GM12878 (cell line): Measurements from ENCODE around the gene CMTM4. TPM values are rescaled to one million over a fixed set of nuclear protein-coding genes. Genes with fewer than 3 reads are reported as not detected.

Experiments used
- ATAC-seq: fragments of 200-7000 bp; cut with Tn5 transposase; 3 replicates; pipeline ENCODE4 v1.9.1; 2020; ENCODE audit warnings: mild to moderate bottlenecking, moderate library complexity
- BruUV-seq: library from RNA; stranded (reverse); fragments of 400-500 nt; replicated peaks from 2 replicates; lab custom pipeline; 2021; lab: Mats Ljungman, UMichigan
- CTCF ChIA-PET: fragments of 300-600 bp; sonication (Branson Sonifier 250); formaldehyde crosslinking; extraction: SDS; loops from one replicate; lab custom pipeline; 2021; ENCODE audit warnings: inconsistent platforms; lab: Yijun Ruan, JAX
- POLR2A ChIA-PET: fragments of 350-600 bp; formaldehyde crosslinking; extraction: SDS; loops from one replicate; lab custom pipeline; 2021; ENCODE audit warnings: inconsistent platforms; lab: Charles Lee
- RAD21 ChIA-PET: fragments of 300-600 bp; sonication (Branson Sonifier 250); formaldehyde crosslinking; loops from one replicate; lab custom pipeline; 2023; ENCODE audit warnings: antibody characterized with exemption; ENCODE audit not compliant: unreplicated experiment; lab: Charles Lee
- SMC1A ChIA-PET: fragments of 300-600 bp; sonication (Branson Sonifier 250); formaldehyde crosslinking; loops from one replicate; lab custom pipeline; 2023; ENCODE audit not compliant: unreplicated experiment, uncharacterized antibody; lab: Charles Lee
- DNase-seq: peaks from one replicate; pipeline ENCODE4 v3.0.0-alpha.2; 2011; ENCODE audit warnings: low read depth, low spot score
- FAIRE-seq: peaks from 3 replicates; lab custom pipeline; 2011; peaks lifted over from hg19 to GRCh38; lab: Jason Lieb, UNC
- H2AFZ ChIP-seq: 2 replicates; pipeline ENCODE4 v1.6.0; 2011; ENCODE audit warnings: low read depth, low read length, control low read depth; ENCODE audit not compliant: control insufficient read depth
- H3K27ac ChIP-seq: 2 replicates; pipeline ENCODE4 v1.5.1; 2011; ENCODE audit warnings: control low read depth; ENCODE audit not compliant: control insufficient read depth, insufficient read depth
- H3K27me3 ChIP-seq, 2 experiments: replicated peaks in 1 of 2; 2 replicates each; pipeline versions ENCODE4 v1.6.0 to v1.6.1; 2011; ENCODE audit warnings: low read length in 1 of 2; ENCODE audit not compliant: control insufficient read depth in 2 of 2, insufficient read depth in 2 of 2
- H3K36me3 ChIP-seq, 2 experiments: 2 replicates each; pipeline ENCODE4 v1.5.1; 2011; ENCODE audit warnings: low read length in 1 of 2; ENCODE audit not compliant: control insufficient read depth in 2 of 2, insufficient read depth in 2 of 2
- H3K4me1 ChIP-seq: 2 replicates; pipeline ENCODE4 v1.6.1; 2011; ENCODE audit warnings: mild to moderate bottlenecking, low read length, moderate library complexity, mixed read lengths; ENCODE audit not compliant: control insufficient read depth, insufficient read depth
- H3K4me2 ChIP-seq: 2 replicates; pipeline ENCODE4 v1.6.0; 2011; ENCODE audit warnings: control low read depth; ENCODE audit not compliant: control insufficient read depth, insufficient read depth
- H3K4me3 ChIP-seq: fragments of 200-600 bp; sonication (generic); 2 replicates; pipeline ENCODE4 v1.5.1; 2016
- H3K79me2 ChIP-seq: 2 replicates; pipeline ENCODE4 v1.6.0; 2011; ENCODE audit warnings: low read length; ENCODE audit not compliant: control insufficient read depth, insufficient read depth
- H3K9ac ChIP-seq: 2 replicates; pipeline ENCODE4 v1.8.0; 2011; ENCODE audit warnings: low read length, control low read depth, mixed read lengths; ENCODE audit not compliant: control insufficient read depth, insufficient read depth
- H3K9me3 ChIP-seq: replicated peaks from 3 replicates; pipeline ENCODE4 v1.5.1; 2011; ENCODE audit warnings: mild to moderate bottlenecking, low read length; ENCODE audit not compliant: control insufficient read depth, insufficient read depth
- H4K20me1 ChIP-seq: 2 replicates; pipeline ENCODE4 v1.6.0; 2011; ENCODE audit not compliant: control insufficient read depth, insufficient read depth
- FOS ChIP-seq: IDR thresholded peaks from 3 replicates; pipeline ENCODE4 v1.6.1; 2011; ENCODE audit warnings: borderline replicate concordance; ENCODE audit not compliant: insufficient read length; ENCODE audit errors: extremely low read depth
- NR2F1 ChIP-seq: fragments of 450-650 bp; conservative IDR thresholded peaks from 2 replicates; pipeline ENCODE4 v1.6.1; 2017; ENCODE audit warnings: mild to moderate bottlenecking
- SIN3A ChIP-seq: IDR thresholded peaks from 2 replicates; pipeline ENCODE4 v1.6.1; 2012; ENCODE audit warnings: low read depth, low read length, improper control_type of control experiment
- STAT3 ChIP-seq: IDR thresholded peaks from 2 replicates; pipeline ENCODE4 v1.6.1; 2011; ENCODE audit warnings: low read depth, low read length, improper control_type of control experiment
- TCF3 ChIP-seq: IDR thresholded peaks from 2 replicates; pipeline ENCODE4 v1.6.1; 2012; ENCODE audit warnings: low read depth, mild to moderate bottlenecking, low read length, borderline replicate concordance; ENCODE audit not compliant: insufficient read depth
- WGBS: methylation state at CpG from one replicate; pipeline ENCODE4 v1.1.6; 2016; ENCODE audit warnings: low lambda C conversion rate; ENCODE audit not compliant: insufficient replicate concordance, insufficient coverage; ENCODE audit errors: missing lambda C conversion rate; 5-methylcytosine and 5-hydroxymethylcytosine counted together
- in situ Hi-C: fragments of 300-500 bp; cut with MboI; formaldehyde crosslinking; loops from 9 replicates; pipeline ENCODE4 v1.14.3; 2018; ENCODE audit warnings: mixed read lengths
- intact Hi-C: fragments of 100-400 bp; cut with micrococcal nuclease; formaldehyde crosslinking; loops from one replicate; pipeline ENCODE4 v1.14.2; 2022; ENCODE audit not compliant: unreplicated experiment
- polyA plus RNA-seq, 11 experiments: library from polyadenylated mRNA; depleted of rRNA in 4 of 11; unstranded in 6 of 11; stranded (reverse) in 5 of 11; fragments of >200 nt; fragmentation: Nextera tagmentation in 4 of 11; fragmentation: Illumina TruSeq in 1 of 11; extraction: Ambion mirVana in 4 of 11; extraction: Trizol in 1 of 11; gene quantifications; 1 replicate in 1 of 11; 2 replicates in 10 of 11; pipeline versions ENCODE4 v1.2.1 to v1.2.3, GENCODE V29; 2011 to 2016; ENCODE audit warnings: inconsistent platforms in 2 of 11, missing spikeins in 2 of 11, low read depth in 1 of 11
- total RNA-seq, 4 experiments: library from RNA; depleted of rRNA in 3 of 4; stranded (reverse); fragments of >200 nt in 3 of 4; fragmentation: Illumina TruSeq in 1 of 4; extraction: Trizol in 1 of 4; gene quantifications; 2 replicates each; pipeline versions ENCODE4 v1.2.1 to v1.2.3, GENCODE V29; 2013 to 2021
- TF ChIP-seq, protein P1 (sequence below): fragments of 450-650 bp; IDR thresholded peaks from 2 replicates; pipeline ENCODE4 v1.6.1; 2018; ENCODE audit warnings: mild to moderate bottlenecking, low read depth, moderate library complexity; ENCODE audit not compliant: partially characterized antibody

CMTM4 gene
- total and polyA plus RNA-seq, 10 of the 15 experiments (the other 5 are each of a cell fraction or from before 2014, with no cell fraction given), result 0.02 to 0.43 (median 0.15) TPM; not detected in 2

GRCh38 chr16:66622863-66623262 lies 73.7 kb downstream of the CMTM4 start (continued):
- TF ChIP-seq FOS (no peak), STAT3 (no peak)
- TF ChIP-seq, all 136 proteins: peak for 0

DNA sequence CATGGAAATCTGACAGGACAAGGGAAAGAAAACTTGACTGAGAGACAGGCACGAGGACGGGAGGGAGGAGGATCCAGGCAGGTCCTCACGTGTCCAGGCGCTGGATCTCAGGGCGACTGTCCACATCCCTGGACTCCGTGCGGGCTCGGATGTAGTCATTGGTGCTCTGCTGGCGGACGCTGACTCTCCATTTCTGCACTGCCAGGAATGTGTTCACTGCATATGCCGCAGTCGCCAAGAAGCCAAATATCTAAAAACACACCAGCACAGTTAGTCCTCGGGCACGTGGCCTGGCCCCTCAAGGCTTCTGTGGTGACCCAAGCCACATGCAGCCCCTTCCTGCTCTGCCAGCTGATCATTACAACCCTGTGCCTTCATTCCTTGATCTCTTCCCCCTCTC lies 74.6 kb downstream of the CMTM4 start:
- WGBS, result 53% methylated on average over 14 of the region's 14 CpGs
- in situ Hi-C loops, result no loop called here
- no peak overlapping the region for H3K4me3 ChIP-seq
- ChIA-PET CTCF (no interaction called here), POLR2A (no interaction called here), SMC1A (no interaction called here), RAD21 (interaction anchor here (0.5 kb wide), 1 partner anchor 215 kb away, joined by 3 read pairs; no protein-coding TSS in a partner anchor)
- H3K36me3 ChIP-seq, result no peaks in the 10 kb centered on the region
- intact Hi-C loops, result no loop called here
- DNase-seq, result no peak
- H2AFZ ChIP-seq, result no peak overlapping the region
- H3K9me3 ChIP-seq, result no peaks in the 10 kb centered on the region
- no peak overlapping the region for H3K27ac ChIP-seq
- no peak for ATAC-seq
- H3K27me3 ChIP-seq, result peaks cover 0 to 4% of the 10 kb centered on the region in 2 experiments; a peak in 2 of 4 replicates
- no peak overlapping the region for H3K9ac ChIP-seq
- no peaks in the 10 kb centered on the region for H3K79me2 ChIP-seq
- H3K4me2 ChIP-seq, result no peak overlapping the region
- TF ChIP-seq, protein P1, sequence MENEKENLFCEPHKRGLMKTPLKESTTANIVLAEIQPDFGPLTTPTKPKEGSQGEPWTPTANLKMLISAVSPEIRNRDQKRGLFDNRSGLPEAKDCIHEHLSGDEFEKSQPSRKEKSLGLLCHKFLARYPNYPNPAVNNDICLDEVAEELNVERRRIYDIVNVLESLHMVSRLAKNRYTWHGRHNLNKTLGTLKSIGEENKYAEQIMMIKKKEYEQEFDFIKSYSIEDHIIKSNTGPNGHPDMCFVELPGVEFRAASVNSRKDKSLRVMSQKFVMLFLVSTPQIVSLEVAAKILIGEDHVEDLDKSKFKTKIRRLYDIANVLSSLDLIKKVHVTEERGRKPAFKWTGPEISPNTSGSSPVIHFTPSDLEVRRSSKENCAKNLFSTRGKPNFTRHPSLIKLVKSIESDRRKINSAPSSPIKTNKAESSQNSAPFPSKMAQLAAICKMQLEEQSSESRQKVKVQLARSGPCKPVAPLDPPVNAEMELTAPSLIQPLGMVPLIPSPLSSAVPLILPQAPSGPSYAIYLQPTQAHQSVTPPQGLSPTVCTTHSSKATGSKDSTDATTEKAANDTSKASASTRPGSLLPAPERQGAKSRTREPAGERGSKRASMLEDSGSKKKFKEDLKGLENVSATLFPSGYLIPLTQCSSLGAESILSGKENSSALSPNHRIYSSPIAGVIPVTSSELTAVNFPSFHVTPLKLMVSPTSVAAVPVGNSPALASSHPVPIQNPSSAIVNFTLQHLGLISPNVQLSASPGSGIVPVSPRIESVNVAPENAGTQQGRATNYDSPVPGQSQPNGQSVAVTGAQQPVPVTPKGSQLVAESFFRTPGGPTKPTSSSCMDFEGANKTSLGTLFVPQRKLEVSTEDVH, result no peak
- TF ChIP-seq SIN3A, result no peak
- TF ChIP-seq TCF3, result no peak
- no peak for TF ChIP-seq NR2F1
- no peaks in the 10 kb centered on the region for H4K20me1 ChIP-seq
- BruUV-seq, result no TSS peak
- H3K4me1 ChIP-seq, result no peaks in the 10 kb centered on the region
- no peak for FAIRE-seq
